HG02981 (cell line): ENCODE results near the gene UBASH3A.

Experiments used
- ATAC-seq: cut with Tn5 transposase; IDR thresholded peaks from one replicate; pipeline ENCODE4 v1.9.1; 2021; ENCODE audit warnings: mild to moderate bottlenecking, moderate library complexity; ENCODE audit not compliant: unreplicated experiment

The UBASH3A gene

GRCh38 chr21:42374864-42375499, 28.7 kb upstream of the UBASH3A start:
- ATAC-seq: no peak

GRCh38 chr21:42375506-42375905, 28.2 kb upstream of the UBASH3A start:
- ATAC-seq: no peak

GRCh38 chr21:42375966-42376337, 27.8 kb upstream of the UBASH3A start:
- ATAC-seq: no peak

- no peak for ATAC-seq
Observed at GRCh38 chr21:42376338-42376982, 27.2 kb upstream of the UBASH3A start.

GRCh38 chr21:42377211-42377950, 26.3 kb upstream of the UBASH3A start:
- ATAC-seq: no peak

- ATAC-seq: no peak
Observed at GRCh38 chr21:42377951-42378340, 25.8 kb upstream of the UBASH3A start.

- no peak for ATAC-seq
Observed at GRCh38 chr21:42378418-42378817, 25.3 kb upstream of the UBASH3A start.

GRCh38 chr21:42379426-42380215, 24.1 kb upstream of the UBASH3A start:
- ATAC-seq: no peak

- ATAC-seq: no peak
Observed at GRCh38 chr21:42381347-42381984, 22.2 kb upstream of the UBASH3A start.

GRCh38 chr21:42382915-42383314, 20.8 kb upstream of the UBASH3A start:
- ATAC-seq: no peak

- no peak for ATAC-seq
Observed at GRCh38 chr21:42383331-42383730, 20.4 kb upstream of the UBASH3A start.

- ATAC-seq: no peak
Observed at GRCh38 chr21:42384156-42384945, 19.4 kb upstream of the UBASH3A start.

GRCh38 chr21:42384989-42385388, 18.7 kb upstream of the UBASH3A start:
- no peak for ATAC-seq

GRCh38 chr21:42385619-42386018, 18.1 kb upstream of the UBASH3A start:
- ATAC-seq: no peak

GRCh38 chr21:42386034-42386591, 17.6 kb upstream of the UBASH3A start:
- no peak for ATAC-seq

- ATAC-seq: no peak
Observed at GRCh38 chr21:42387164-42387563, 16.5 kb upstream of the UBASH3A start.

- no peak for ATAC-seq
Observed at GRCh38 chr21:42387843-42388340, 15.8 kb upstream of the UBASH3A start.

- ATAC-seq: no peak
Observed at GRCh38 chr21:42388740-42389448, 14.8 kb upstream of the UBASH3A start.

GRCh38 chr21:42389449-42389835, 14.3 kb upstream of the UBASH3A start:
- ATAC-seq: no peak
